ACHN (cell line): ENCODE results near the gene ALDH8A1.

Experiments used
- DNase-seq: peaks from one replicate; pipeline ENCODE4 v3.0.0-alpha.2; 2015
- in situ Hi-C: cut with HindIII; loops from 2 replicates; pipeline ENCODE4 v1.10.0; 2017; ENCODE audit warnings: low sequenced_read_pairs, low pct_ligation_motif_present, low pct_unique_long_range_greater_than_20kb

The ALDH8A1 gene

GRCh38 chr6:134949927-134950326 is at the start of gene ALDH8A1:
TSS of gene ALDH8A1 (minus strand) at chr6:134950101. CDS start at chr6:134950053, 48 bp downstream.
- in situ Hi-C loops: loop anchor here (25.0 kb wide), 1 partner anchor 788 kb away; no protein-coding TSS in a partner anchor
- no peak for DNase-seq

GRCh38 chr6:134999107-134999506 is 49.2 kb upstream of the ALDH8A1 start:
- in situ Hi-C loops: no loop called here
- no peak for DNase-seq

GRCh38 chr6:134997133-134997995 is 47.5 kb upstream of the ALDH8A1 start:
- no peak for DNase-seq
- in situ Hi-C loops: no loop called here

- in situ Hi-C loops: no loop called here
- DNase-seq: no peak
Observed at GRCh38 chr6:134995536-134995935, 45.6 kb upstream of the ALDH8A1 start.

- in situ Hi-C loops: no loop called here
- DNase-seq: no peak
Observed at GRCh38 chr6:134994431-134994830, 44.5 kb upstream of the ALDH8A1 start.

- no peak for DNase-seq
Observed at GRCh38 chr6:134992155-134992554, 42.3 kb upstream of the ALDH8A1 start.

GRCh38 chr6:134990262-134990661 is 40.4 kb upstream of the ALDH8A1 start:
- in situ Hi-C loops: no loop called here

More at GRCh38 chr6:134992155-134992554, 42.3 kb upstream of the ALDH8A1 start:
- in situ Hi-C loops: no loop called here

GRCh38 chr6:134984821-134985220 is 34.9 kb upstream of the ALDH8A1 start:
- DNase-seq: no peak
- in situ Hi-C loops: no loop called here

More at GRCh38 chr6:134990262-134990661, 40.4 kb upstream of the ALDH8A1 start:
- DNase-seq: no peak

- DNase-seq: no peak
- in situ Hi-C loops: no loop called here
Observed at GRCh38 chr6:134983823-134984222, 33.9 kb upstream of the ALDH8A1 start.

- in situ Hi-C loops: no loop called here
- DNase-seq: no peak
Observed at GRCh38 chr6:134982161-134982560, 32.3 kb upstream of the ALDH8A1 start.

- no peak for DNase-seq
- in situ Hi-C loops: no loop called here
Observed at GRCh38 chr6:134980846-134981245, 30.9 kb upstream of the ALDH8A1 start.

- in situ Hi-C loops: no loop called here
- no peak for DNase-seq
Observed at GRCh38 chr6:134979142-134979541, 29.2 kb upstream of the ALDH8A1 start.

- in situ Hi-C loops: no loop called here
Observed at GRCh38 chr6:134974370-134974769, 24.5 kb upstream of the ALDH8A1 start.

GRCh38 chr6:134967711-134968110 is 17.8 kb upstream of the ALDH8A1 start:
- in situ Hi-C loops: no loop called here
- no peak for DNase-seq

More at GRCh38 chr6:134974370-134974769, 24.5 kb upstream of the ALDH8A1 start:
- no peak for DNase-seq

GRCh38 chr6:134964451-134965203 is 14.7 kb upstream of the ALDH8A1 start:
- DNase-seq: no peak
- in situ Hi-C loops: no loop called here

GRCh38 chr6:134962421-134962820 is 12.5 kb upstream of the ALDH8A1 start:
- in situ Hi-C loops: no loop called here
- DNase-seq: no peak

- in situ Hi-C loops: no loop called here
- no peak for DNase-seq
Observed at GRCh38 chr6:134961366-134961765, 11.5 kb upstream of the ALDH8A1 start.

- no peak for DNase-seq
- in situ Hi-C loops: no loop called here
Observed at GRCh38 chr6:134959603-134960002, 9.7 kb upstream of the ALDH8A1 start.

GRCh38 chr6:134956676-134957075 is 6.8 kb upstream of the ALDH8A1 start:
- in situ Hi-C loops: no loop called here

More at GRCh38 chr6:134956676-134957075, 6.8 kb upstream of the ALDH8A1 start:
- DNase-seq: no peak
